ENCODE results near the gene IDH2. TPM values are rescaled to one million over a fixed set of nuclear protein-coding genes. Genes with fewer than 3 reads are reported as not detected.
"Not testable (repeated sequence)": the region's sequence is repeated elsewhere in the genome, so short reads cannot be mapped to it uniquely, and the experiment has no call there.

Gene IDH2
- total RNA-seq, 1 experiment from 2014 or later, result 17.9 TPM

- peak; percentile 26 for DNase-seq (ENCODE audit: extremely low read depth, low read depth)
These were observed 15.4 kb downstream of the IDH2 start for GRCh38 chr15:90086868-90087268.

- DNase-seq (ENCODE audit: extremely low read depth, low read depth), result no peak
These were observed 16.7 kb downstream of the IDH2 start for GRCh38 chr15:90085565-90085964.

DNA sequence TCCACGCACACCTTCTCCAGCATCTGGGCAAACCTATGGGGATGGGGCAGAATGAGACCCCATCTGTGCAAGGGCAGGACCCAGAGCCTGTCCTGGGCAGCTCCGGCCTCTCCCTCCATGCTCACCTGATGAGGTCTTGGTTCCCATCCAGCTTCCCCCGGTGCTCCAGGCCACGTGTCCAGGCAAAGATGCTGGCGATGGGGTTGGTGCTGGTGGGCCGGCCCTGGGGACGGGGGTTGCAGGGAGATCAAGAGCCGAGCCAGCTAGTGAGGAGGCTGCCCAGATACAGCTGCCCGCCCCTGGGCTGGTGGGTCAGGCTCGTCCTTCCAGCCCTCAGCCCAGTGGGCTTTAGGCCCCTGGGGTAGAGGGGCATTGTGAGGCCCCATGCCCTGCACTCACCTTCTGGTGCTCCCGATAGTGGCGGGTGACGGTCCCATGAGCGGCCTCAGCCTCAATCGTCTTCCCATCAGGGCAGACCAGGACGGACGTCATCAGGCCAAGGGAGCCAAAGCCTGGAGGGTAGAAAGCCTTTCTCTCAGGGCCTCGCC is 17.3 kb downstream of the IDH2 start:
- DNase-seq (ENCODE audit: extremely low read depth, low read depth), result no peak

GRCh38 chr15:90083954-90084607 is 18.2 kb downstream of the IDH2 start:
- DNase-seq (ENCODE audit: extremely low read depth, low read depth), result no peak

DNA sequence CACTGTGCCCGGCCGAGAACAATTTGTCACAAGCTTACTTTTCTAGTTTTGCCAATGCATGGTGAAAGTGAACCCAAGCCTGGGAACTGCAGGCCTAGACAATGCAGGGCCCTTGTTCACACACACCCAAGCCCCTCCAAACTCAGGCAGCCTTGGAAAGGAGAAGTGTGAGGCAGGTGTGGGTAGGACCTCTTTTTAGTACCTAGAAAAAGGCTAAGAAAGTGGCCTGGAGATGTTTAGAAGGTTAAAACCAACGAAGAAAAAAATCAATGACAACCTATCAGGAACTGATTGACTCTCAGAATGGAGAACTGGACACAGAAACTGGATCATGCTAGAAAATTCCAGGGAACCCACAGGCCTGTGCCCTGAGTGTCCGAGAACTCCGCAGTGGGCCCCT is 18.8 kb downstream of the IDH2 start:
- DNase-seq (ENCODE audit: extremely low read depth, low read depth), result no peak

DNA sequence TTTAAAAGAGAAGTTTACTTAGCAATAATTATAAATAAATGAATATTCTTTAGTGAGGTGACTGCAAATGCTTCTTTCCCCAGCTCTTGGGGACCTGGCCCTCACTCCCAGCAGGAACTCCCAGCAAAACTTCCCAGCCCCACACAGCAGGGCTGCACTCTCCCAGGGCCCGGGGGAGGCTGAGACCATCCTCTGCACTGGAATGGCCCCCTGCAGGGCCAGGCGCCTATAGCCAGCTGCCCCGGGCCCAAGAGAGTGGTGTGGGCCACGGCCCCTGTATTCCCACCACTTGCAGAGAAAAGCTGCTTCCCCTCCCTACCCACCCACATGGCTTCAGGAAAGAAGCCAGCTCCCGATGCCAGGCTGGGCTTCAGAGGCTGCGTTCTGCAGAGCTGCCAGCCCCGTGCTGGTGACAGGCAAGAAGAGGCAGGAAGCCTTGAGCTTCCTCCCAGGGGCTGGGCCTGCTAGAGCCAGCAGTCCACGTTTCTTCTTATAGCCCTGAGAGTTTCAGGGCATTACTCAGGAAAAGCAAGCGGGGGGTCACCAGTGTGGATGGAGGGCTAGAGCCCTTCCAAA is 20.0 kb downstream of the IDH2 start:
- DNase-seq (ENCODE audit: extremely low read depth, low read depth), result no peak

DNA sequence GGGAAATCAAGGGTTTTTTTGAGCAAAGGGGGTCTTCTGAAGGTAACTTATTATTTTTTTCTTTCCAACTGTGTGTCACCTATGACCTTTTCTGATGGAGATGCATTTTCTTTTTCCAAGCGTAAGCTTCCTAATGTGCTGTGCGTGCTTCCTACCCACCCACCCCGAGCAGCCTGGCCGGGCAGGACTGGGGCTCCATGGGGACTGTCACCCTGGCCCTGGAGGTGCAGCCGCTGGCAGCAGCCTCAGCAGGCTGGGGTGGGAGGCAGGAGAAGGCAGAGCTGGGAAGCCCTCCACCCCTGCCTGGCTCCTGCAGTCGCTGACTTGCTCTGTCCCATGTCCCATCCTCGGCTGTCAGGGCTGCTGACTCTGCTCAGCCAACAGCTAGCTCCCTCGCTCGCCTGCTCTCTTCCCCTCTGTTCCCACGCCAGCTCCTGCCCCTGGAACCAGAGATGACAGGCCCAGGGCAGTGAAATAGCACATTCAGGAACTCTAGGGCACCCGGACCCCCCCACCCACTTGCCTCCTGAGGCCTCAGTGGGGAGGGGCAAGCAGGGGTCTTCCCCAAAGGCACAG is 21.4 kb downstream of the IDH2 start:
- DNase-seq (ENCODE audit: extremely low read depth, low read depth), result no peak

- no peak for DNase-seq (ENCODE audit: extremely low read depth, low read depth)
These were observed 21.9 kb downstream of the IDH2 start for GRCh38 chr15:90080458-90080755.

DNA sequence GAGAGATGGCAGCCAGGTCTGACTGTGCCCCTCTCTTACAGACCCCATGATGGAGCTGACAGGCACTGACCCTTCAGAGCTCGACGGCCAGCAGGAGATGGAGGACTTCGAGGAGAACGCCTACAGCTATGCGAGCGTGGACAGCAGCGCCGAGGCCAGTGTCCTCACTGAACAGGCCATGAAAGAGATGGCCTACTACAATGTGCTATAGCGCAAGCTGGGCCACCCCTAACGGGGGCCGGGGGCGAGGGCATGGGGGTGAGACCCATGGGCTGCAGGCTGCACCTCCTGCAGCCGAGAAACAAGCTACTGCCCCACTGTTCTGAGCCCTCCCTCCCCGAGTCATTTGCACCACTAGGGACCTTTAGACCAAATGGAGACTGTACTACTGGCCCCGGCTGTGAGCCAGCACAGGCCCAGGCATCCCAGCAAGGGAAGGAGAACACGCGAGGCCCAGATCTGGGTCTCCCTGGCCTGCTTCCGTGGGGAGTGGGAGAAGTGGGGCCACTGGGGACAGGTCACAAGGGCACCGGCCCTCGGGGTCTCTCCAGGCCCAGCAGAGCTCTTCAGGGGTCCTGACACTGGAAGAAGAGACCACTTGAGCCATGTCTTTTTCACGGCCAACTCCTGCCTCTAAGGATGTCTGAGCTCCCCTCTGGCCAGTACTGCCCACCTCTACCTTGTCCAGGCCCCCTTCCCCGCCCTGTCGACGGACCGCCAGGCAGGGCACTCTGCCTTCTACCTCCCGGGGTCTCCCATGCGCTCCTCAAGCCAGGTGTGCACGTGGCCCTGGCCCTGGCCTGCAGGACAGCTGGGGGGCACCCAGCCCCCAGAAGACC is 22.4 kb downstream of the IDH2 start:
- DNase-seq (ENCODE audit: extremely low read depth, low read depth), result no peak

DNA sequence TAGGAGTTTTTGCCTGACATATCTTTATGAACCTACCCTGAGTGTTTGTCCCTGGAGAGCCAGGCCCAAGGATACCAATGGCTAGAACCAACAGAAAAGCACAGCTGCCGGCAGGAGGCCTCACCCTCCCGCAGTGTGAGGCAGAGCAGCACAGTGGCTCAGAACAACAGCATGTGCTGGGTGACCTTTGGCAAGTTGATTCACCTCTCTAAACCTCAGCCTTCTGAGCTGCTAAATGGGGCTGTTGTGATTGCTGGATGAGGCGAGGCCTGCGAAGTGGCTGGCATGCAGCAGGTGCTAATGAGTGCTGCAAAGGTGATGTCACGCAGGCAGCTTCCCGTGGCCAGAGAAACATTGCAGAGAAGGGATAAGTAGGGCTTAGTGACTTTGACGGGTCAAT is 23.3 kb downstream of the IDH2 start:
- DNase-seq (ENCODE audit: extremely low read depth, low read depth), result no peak

DNA sequence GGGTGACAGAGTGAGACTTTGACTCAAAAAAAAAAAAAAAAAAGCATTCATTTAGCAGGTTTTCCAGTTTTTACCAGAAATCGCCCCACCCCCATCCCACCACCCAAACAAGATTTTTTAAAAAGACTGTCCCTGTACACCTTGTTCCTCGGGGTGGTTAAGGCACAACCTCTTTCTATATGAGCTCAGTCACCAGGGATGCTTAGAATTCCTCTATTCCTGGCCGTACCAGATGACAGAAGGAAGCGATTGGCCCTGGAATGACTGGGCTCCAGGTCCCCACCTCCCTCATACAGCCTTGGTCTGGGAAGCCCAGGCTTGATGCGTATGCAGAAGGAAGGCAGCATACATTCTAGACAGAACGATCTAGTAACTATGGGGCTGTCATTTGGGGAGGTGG is 25.6 kb downstream of the IDH2 start:
- no peak for DNase-seq (ENCODE audit: extremely low read depth, low read depth)

GRCh38 chr15:90075420-90076289 is 26.6 kb downstream of the IDH2 start:
- DNase-seq (ENCODE audit: extremely low read depth, low read depth), result no peak

DNA sequence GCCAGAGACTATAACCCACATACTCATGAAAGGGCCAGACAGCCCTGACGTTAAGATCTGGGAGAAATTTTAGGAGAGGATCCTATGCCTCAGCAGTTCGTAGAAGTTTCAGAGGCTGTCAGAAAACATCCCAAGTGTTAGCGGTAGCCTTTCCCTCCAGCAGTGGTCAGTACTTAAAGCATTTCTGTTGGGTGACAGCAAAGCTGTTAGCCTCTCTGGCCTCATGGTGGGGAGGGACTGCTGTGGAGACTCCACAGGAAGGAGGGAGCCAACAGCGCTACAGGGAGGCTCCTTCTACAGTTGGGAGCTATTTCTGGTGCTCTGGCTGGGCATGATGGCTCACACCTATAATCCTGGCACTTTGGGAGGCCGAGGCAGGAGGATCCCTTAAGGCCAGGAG is 27.4 kb downstream of the IDH2 start:
- DNase-seq (ENCODE audit: extremely low read depth, low read depth), result no peak

DNA sequence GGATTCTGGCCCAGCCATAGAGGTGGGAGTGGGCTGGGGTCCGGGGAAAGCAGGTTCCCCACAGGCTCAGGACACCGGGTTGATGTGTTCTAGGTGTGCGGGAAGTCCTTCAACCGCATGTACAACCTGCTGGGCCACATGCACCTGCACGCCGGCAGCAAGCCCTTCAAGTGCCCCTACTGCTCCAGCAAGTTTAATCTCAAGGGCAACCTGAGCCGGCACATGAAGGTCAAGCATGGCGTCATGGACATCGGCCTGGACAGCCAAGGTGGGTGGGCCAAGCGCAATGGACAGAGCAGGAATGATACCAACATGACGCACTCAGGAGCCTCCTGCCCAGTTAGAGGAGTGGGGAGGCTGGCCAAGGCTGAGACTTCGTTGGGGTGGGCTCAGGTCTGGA is 28.2 kb downstream of the IDH2 start:
- no peak for DNase-seq (ENCODE audit: extremely low read depth, low read depth)

GRCh38 chr15:90072978-90073640 is 29.2 kb downstream of the IDH2 start:
- DNase-seq (ENCODE audit: extremely low read depth, low read depth), result no peak

DNA sequence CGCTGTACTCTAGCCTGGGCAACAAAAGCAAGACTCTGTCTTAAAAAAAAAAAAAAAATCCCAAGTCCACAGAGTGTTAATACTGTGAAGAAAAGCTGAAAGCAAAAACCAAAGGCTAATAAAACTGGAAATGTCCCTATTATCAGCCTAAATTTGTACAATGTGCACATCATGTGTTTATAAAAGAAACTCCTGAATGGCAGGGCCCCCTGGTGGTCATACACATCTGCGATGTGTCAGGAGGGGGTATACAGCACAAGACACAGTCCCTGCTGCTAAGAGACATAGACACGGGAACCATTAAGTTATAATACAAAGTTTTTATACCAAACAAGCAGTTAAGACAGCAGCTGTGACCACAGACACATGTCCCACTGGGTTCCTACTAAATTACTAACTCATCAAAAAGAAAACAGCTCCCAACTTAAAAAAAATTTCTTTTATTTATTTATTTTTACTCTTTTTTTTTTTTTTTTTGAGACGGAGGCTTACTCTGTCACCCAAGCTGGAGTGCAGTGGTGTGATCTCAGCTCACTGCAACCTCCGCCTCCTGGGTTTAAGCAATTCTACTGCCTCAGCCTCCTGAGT is 31.0 kb downstream of the IDH2 start:
- DNase-seq (ENCODE audit: extremely low read depth, low read depth), result peak; percentile 46

- DNase-seq (ENCODE audit: extremely low read depth, low read depth), result not testable (repeated sequence)
These were observed 31.6 kb downstream of the IDH2 start for GRCh38 chr15:90070623-90071022.

- no peak for DNase-seq (ENCODE audit: extremely low read depth, low read depth)
These were observed 34.2 kb downstream of the IDH2 start for GRCh38 chr15:90067953-90068606.

Data from NCI-H460 (cell line).